Stromal cell of bone marrow (primary cell): ENCODE measurements around the gene TFEB.
A peak's percentile ranks its signal among the peaks of the same experiment; 100 is the strongest.

Source experiments
- DNase-seq: peaks from one replicate; pipeline ENCODE4 v3.0.0-alpha.2; 2012; ENCODE audit warnings: low read depth

The TFEB gene

GRCh38 chr6:41736800-41737555 lies 1.6 kb upstream of the TFEB start:
- no peak for DNase-seq

- DNase-seq, result no peak
These were observed 852 bp upstream of the TFEB start for GRCh38 chr6:41736186-41736733.

GRCh38 chr6:41734666-41735426 lies 562 bp downstream of the TFEB start:
- peak; percentile 54 for DNase-seq

- peak; percentile 29 for DNase-seq
These were observed 1.4 kb downstream of the TFEB start for GRCh38 chr6:41733707-41734665.

GRCh38 chr6:41733360-41733706 lies 2.1 kb downstream of the TFEB start:
- no peak for DNase-seq

- no peak for DNase-seq
These were observed 2.6 kb downstream of the TFEB start for GRCh38 chr6:41732591-41733359.

GRCh38 chr6:41732149-41732548 lies 3.3 kb downstream of the TFEB start:
- no peak for DNase-seq

- no peak for DNase-seq
These were observed 3.8 kb downstream of the TFEB start for GRCh38 chr6:41731561-41732086.

GRCh38 chr6:41730531-41731436 lies 4.6 kb downstream of the TFEB start:
- no peak for DNase-seq

GRCh38 chr6:41729624-41730023 lies 5.8 kb downstream of the TFEB start:
- no peak for DNase-seq

- no peak for DNase-seq
These were observed 6.5 kb downstream of the TFEB start for GRCh38 chr6:41728954-41729353.

GRCh38 chr6:41728073-41728936 lies 7.1 kb downstream of the TFEB start:
- no peak for DNase-seq

GRCh38 chr6:41727705-41728072 lies 7.7 kb downstream of the TFEB start:
- DNase-seq, result no peak

- no peak for DNase-seq
These were observed 8.5 kb downstream of the TFEB start for GRCh38 chr6:41726876-41727275.

- no peak for DNase-seq
These were observed 10.6 kb downstream of the TFEB start for GRCh38 chr6:41724586-41725501.

GRCh38 chr6:41724228-41724580 lies 11.2 kb downstream of the TFEB start:
- DNase-seq, result no peak

GRCh38 chr6:41723530-41724227 lies 11.7 kb downstream of the TFEB start:
- DNase-seq, result peak; percentile 54
